Neural progenitor cell (in vitro differentiated cells): ENCODE results near the gene OR2M2.

Experiments
- EZH2 ChIP-seq: fragments of 200-600 bp; sonication (generic); IDR thresholded peaks from 2 replicates; pipeline ENCODE4 v1.6.1; 2017; ENCODE audit warnings: antibody characterized with exemption, mild to moderate bottlenecking, moderate library complexity
- EZH2phosphoT487 ChIP-seq: fragments of 200-600 bp; sonication (generic); IDR thresholded peaks from 2 replicates; pipeline ENCODE4 v1.6.1; 2017; ENCODE audit warnings: antibody characterized with exemption
- TF ChIP-seq, protein P1 (sequence below): fragments of 200-600 bp; sonication (generic); IDR thresholded peaks from 2 replicates; pipeline ENCODE4 v1.5.1; 2017; ENCODE audit warnings: antibody characterized with exemption, mild to moderate bottlenecking

DNA sequence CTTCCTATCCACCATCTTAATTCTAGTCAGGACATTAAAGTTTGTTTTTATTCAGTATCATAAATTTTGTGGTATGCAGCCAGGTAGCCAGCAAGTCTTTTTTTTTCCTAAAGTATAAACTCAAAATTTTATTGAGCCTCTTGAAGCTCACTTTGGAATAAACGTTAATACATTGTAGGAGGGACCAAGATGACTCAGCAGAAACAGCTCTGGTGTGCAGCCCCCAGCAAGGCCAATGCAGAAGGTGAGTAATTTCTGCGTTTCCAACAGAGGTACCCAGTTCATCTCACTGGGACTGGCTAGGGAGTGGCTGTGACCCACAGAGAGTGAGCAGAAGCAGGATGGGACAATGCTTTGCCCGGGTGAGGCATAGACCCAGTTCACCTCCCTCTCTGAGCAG is 12.7 kb downstream of the OR2M2 start:
- TF ChIP-seq EZH2 (no peak), EZH2phosphoT487 (no peak)
- TF ChIP-seq, protein P1, sequence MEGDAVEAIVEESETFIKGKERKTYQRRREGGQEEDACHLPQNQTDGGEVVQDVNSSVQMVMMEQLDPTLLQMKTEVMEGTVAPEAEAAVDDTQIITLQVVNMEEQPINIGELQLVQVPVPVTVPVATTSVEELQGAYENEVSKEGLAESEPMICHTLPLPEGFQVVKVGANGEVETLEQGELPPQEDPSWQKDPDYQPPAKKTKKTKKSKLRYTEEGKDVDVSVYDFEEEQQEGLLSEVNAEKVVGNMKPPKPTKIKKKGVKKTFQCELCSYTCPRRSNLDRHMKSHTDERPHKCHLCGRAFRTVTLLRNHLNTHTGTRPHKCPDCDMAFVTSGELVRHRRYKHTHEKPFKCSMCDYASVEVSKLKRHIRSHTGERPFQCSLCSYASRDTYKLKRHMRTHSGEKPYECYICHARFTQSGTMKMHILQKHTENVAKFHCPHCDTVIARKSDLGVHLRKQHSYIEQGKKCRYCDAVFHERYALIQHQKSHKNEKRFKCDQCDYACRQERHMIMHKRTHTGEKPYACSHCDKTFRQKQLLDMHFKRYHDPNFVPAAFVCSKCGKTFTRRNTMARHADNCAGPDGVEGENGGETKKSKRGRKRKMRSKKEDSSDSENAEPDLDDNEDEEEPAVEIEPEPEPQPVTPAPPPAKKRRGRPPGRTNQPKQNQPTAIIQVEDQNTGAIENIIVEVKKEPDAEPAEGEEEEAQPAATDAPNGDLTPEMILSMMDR, result no peak
